Measurements from ENCODE around the gene FFAR2.
"Not testable (repeated sequence)": the region's sequence is repeated elsewhere in the genome, so short reads cannot be mapped to it uniquely, and the experiment has no call there.

Gene FFAR2

DNA sequence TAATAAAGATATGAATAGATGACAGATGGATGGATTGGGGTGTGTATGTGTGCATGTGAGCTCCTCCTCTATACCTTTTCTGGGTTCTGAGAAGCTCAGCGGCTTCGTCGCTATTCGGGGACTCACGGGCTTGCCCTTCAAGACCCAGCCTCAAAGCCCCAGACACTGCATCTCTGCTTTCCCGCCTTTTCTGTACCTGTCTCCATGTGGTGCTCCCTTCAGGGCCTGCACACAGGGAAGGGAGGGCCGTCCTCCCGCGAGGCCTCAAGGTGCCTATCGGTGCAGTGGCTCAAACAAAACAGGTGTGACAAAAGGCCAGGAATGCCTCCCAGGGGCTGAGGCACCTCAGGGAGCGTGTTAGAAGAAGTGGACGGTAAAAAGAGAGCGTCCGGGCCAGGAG, 26.0 kb downstream of the FFAR2 start:
- no peaks in the 10 kb centered on the region for H3K36me3 ChIP-seq (ENCODE audit: control insufficient read depth in 1 of 2, insufficient read depth in 2 of 2, low read length in 2 of 2)
- no peak overlapping the region for H3K4me3 ChIP-seq (ENCODE audit: low read depth in 1 of 2, low read length in 2 of 2)
- H3K4me1 ChIP-seq (ENCODE audit: control insufficient read depth in 1 of 2, insufficient read depth in 2 of 2, low read length in 2 of 2), result no peaks in the 10 kb centered on the region
- H3K27me3 ChIP-seq (ENCODE audit: low read depth, low read length), result no peaks in the 10 kb centered on the region
- no peaks in the 10 kb centered on the region for H3K9me3 ChIP-seq (ENCODE audit: control insufficient read depth in 1 of 2, low read length in 2 of 2)
- no peak overlapping the region for H3K27ac ChIP-seq (ENCODE audit: low read length)

GRCh38 chr19:35474594-35474993, 26.5 kb downstream of the FFAR2 start:
- H3K4me1 ChIP-seq (ENCODE audit: control insufficient read depth in 1 of 2, insufficient read depth in 2 of 2, low read length in 2 of 2); H3K9me3 ChIP-seq (ENCODE audit: control insufficient read depth in 1 of 2, low read length in 2 of 2); H3K36me3 ChIP-seq (ENCODE audit: control insufficient read depth in 1 of 2, insufficient read depth in 2 of 2, low read length in 2 of 2); H3K27ac ChIP-seq (ENCODE audit: low read length); H3K4me3 ChIP-seq (ENCODE audit: low read depth in 1 of 2, low read length in 2 of 2); H3K27me3 ChIP-seq (ENCODE audit: low read depth, low read length): not testable (repeated sequence)

- no peaks in the 10 kb centered on the region for H3K36me3 ChIP-seq (ENCODE audit: control insufficient read depth in 1 of 2, insufficient read depth in 2 of 2, low read length in 2 of 2)
- H3K27ac ChIP-seq (ENCODE audit: low read length), result no peak overlapping the region
- H3K27me3 ChIP-seq (ENCODE audit: low read depth, low read length), result no peaks in the 10 kb centered on the region
- no peaks in the 10 kb centered on the region for H3K9me3 ChIP-seq (ENCODE audit: control insufficient read depth in 1 of 2, low read length in 2 of 2)
- no peak overlapping the region for H3K4me3 ChIP-seq (ENCODE audit: low read depth in 1 of 2, low read length in 2 of 2)
- no peaks in the 10 kb centered on the region for H3K4me1 ChIP-seq (ENCODE audit: control insufficient read depth in 1 of 2, insufficient read depth in 2 of 2, low read length in 2 of 2)
Observed at GRCh38 chr19:35476149-35476548, 28.1 kb downstream of the FFAR2 start.

GRCh38 chr19:35478794-35479677, 31.0 kb downstream of the FFAR2 start:
- H3K27ac ChIP-seq (ENCODE audit: low read length), result no peak overlapping the region
- no peaks in the 10 kb centered on the region for H3K9me3 ChIP-seq (ENCODE audit: control insufficient read depth in 1 of 2, low read length in 2 of 2)
- no peaks in the 10 kb centered on the region for H3K27me3 ChIP-seq (ENCODE audit: low read depth, low read length)
- H3K36me3 ChIP-seq (ENCODE audit: control insufficient read depth in 1 of 2, insufficient read depth in 2 of 2, low read length in 2 of 2), result no peaks in the 10 kb centered on the region
- no peaks in the 10 kb centered on the region for H3K4me1 ChIP-seq (ENCODE audit: control insufficient read depth in 1 of 2, insufficient read depth in 2 of 2, low read length in 2 of 2)
- no peak overlapping the region for H3K4me3 ChIP-seq (ENCODE audit: low read depth in 1 of 2, low read length in 2 of 2)

GRCh38 chr19:35483089-35483488, 35.0 kb downstream of the FFAR2 start:
- no peaks in the 10 kb centered on the region for H3K9me3 ChIP-seq (ENCODE audit: control insufficient read depth in 1 of 2, low read length in 2 of 2)
- no peak overlapping the region for H3K4me3 ChIP-seq (ENCODE audit: low read depth in 1 of 2, low read length in 2 of 2)
- no peak overlapping the region for H3K27ac ChIP-seq (ENCODE audit: low read length)
- H3K27me3 ChIP-seq (ENCODE audit: low read depth, low read length), result no peaks in the 10 kb centered on the region
- H3K4me1 ChIP-seq (ENCODE audit: control insufficient read depth in 1 of 2, insufficient read depth in 2 of 2, low read length in 2 of 2), result no peaks in the 10 kb centered on the region
- H3K36me3 ChIP-seq (ENCODE audit: control insufficient read depth in 1 of 2, insufficient read depth in 2 of 2, low read length in 2 of 2), result no peaks in the 10 kb centered on the region

- no peak overlapping the region for H3K4me3 ChIP-seq (ENCODE audit: low read depth in 1 of 2, low read length in 2 of 2)
- no peaks in the 10 kb centered on the region for H3K9me3 ChIP-seq (ENCODE audit: control insufficient read depth in 1 of 2, low read length in 2 of 2)
- no peaks in the 10 kb centered on the region for H3K4me1 ChIP-seq (ENCODE audit: control insufficient read depth in 1 of 2, insufficient read depth in 2 of 2, low read length in 2 of 2)
- no peaks in the 10 kb centered on the region for H3K27me3 ChIP-seq (ENCODE audit: low read depth, low read length)
- no peak overlapping the region for H3K27ac ChIP-seq (ENCODE audit: low read length)
- H3K36me3 ChIP-seq (ENCODE audit: control insufficient read depth in 1 of 2, insufficient read depth in 2 of 2, low read length in 2 of 2), result no peaks in the 10 kb centered on the region
Observed at GRCh38 chr19:35484252-35485036, 36.4 kb downstream of the FFAR2 start.

DNA sequence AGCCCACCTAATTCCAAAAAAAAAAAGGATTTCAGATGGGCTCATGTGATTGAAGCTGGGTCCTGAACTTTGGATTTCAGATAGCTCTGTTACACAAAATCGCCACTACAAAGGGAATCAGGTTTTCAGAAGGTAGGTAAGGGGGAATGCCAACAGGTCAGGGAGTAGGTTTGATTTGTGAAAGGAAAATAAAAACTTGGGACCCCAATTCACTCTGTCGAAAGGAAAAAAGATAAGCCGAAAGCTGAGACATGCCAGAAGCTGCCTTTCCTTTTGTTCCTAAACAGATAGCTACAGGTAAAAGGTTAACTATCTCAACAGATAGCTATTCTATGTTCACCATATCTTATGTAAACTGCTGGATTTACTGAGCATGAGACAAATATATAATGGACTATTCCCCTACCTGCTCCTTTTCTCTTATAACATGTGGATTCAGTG, 38.2 kb downstream of the FFAR2 start:
- Histone ChIP-seq H3K27ac (ENCODE audit: low read length) (no peak overlapping the region), H3K36me3 (ENCODE audit: control insufficient read depth in 1 of 2, insufficient read depth in 2 of 2, low read length in 2 of 2) (no peaks in the 10 kb centered on the region), H3K27me3 (ENCODE audit: low read depth, low read length) (no peaks in the 10 kb centered on the region), H3K4me1 (ENCODE audit: control insufficient read depth in 1 of 2, insufficient read depth in 2 of 2, low read length in 2 of 2) (no peaks in the 10 kb centered on the region), H3K4me3 (ENCODE audit: low read depth in 1 of 2, low read length in 2 of 2) (no peak overlapping the region), H3K9me3 (ENCODE audit: control insufficient read depth in 1 of 2, low read length in 2 of 2) (no peaks in the 10 kb centered on the region)

DNA sequence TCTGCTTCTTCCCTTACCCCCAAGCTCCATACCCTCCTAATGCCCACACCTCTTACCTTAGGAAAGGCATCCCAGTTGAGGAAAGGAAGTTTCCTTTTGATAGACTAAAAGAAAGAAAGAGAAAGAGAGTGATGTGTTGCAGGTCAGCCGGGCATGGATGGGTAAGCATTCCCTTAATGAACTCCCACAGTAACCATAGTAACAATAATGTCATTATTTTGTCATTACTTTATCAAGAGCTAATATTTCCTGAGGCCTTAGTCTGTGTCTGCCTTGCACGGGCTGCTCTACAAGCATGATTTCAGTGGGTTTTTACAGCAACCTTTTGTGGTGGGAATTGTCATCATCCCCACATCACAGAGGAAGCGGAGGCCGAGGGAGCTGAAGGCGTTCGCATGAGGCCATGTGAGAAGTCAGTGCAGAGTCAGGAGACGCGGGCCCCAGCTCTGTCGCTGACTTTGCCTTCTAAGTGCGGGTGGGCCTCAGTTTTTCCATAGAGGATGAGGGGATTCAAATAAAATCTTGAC, 39.7 kb downstream of the FFAR2 start:
- Histone ChIP-seq H3K4me1 (ENCODE audit: control insufficient read depth in 1 of 2, insufficient read depth in 2 of 2, low read length in 2 of 2) (no peaks in the 10 kb centered on the region), H3K36me3 (ENCODE audit: control insufficient read depth in 1 of 2, insufficient read depth in 2 of 2, low read length in 2 of 2) (no peaks in the 10 kb centered on the region), H3K4me3 (ENCODE audit: low read depth in 1 of 2, low read length in 2 of 2) (no peak overlapping the region), H3K27ac (ENCODE audit: low read length) (no peak overlapping the region), H3K27me3 (ENCODE audit: low read depth, low read length) (no peaks in the 10 kb centered on the region), H3K9me3 (ENCODE audit: control insufficient read depth in 1 of 2, low read length in 2 of 2) (no peaks in the 10 kb centered on the region)

GRCh38 chr19:35488677-35489076, 40.6 kb downstream of the FFAR2 start:
- Histone ChIP-seq H3K9me3 (ENCODE audit: control insufficient read depth in 1 of 2, low read length in 2 of 2) (no peaks in the 10 kb centered on the region), H3K27ac (ENCODE audit: low read length) (no peak overlapping the region), H3K4me1 (ENCODE audit: control insufficient read depth in 1 of 2, insufficient read depth in 2 of 2, low read length in 2 of 2) (no peaks in the 10 kb centered on the region), H3K4me3 (ENCODE audit: low read depth in 1 of 2, low read length in 2 of 2) (no peak overlapping the region), H3K36me3 (ENCODE audit: control insufficient read depth in 1 of 2, insufficient read depth in 2 of 2, low read length in 2 of 2) (no peaks in the 10 kb centered on the region), H3K27me3 (ENCODE audit: low read depth, low read length) (no peaks in the 10 kb centered on the region)

- Histone ChIP-seq H3K4me1 (ENCODE audit: control insufficient read depth in 1 of 2, insufficient read depth in 2 of 2, low read length in 2 of 2) (no peaks in the 10 kb centered on the region), H3K4me3 (ENCODE audit: low read depth in 1 of 2, low read length in 2 of 2) (no peak within 1 kb of the TSS), H3K36me3 (ENCODE audit: control insufficient read depth in 1 of 2, insufficient read depth in 2 of 2, low read length in 2 of 2) (no peaks in the 10 kb centered on the region), H3K27ac (ENCODE audit: low read length) (no peak within 1 kb of the TSS), H3K27me3 (ENCODE audit: low read depth, low read length) (no peaks in the 10 kb centered on the region), H3K9me3 (ENCODE audit: control insufficient read depth in 1 of 2, low read length in 2 of 2) (no peaks in the 10 kb centered on the region)
Observed at GRCh38 chr19:35490364-35490763, 42.3 kb downstream of the FFAR2 start, which contains the start of gene KRTDAP. Gene KRTDAP, minus strand, starts transcription at chr19:35490464. Its CDS starts 22 bp downstream, at chr19:35490442.

DNA sequence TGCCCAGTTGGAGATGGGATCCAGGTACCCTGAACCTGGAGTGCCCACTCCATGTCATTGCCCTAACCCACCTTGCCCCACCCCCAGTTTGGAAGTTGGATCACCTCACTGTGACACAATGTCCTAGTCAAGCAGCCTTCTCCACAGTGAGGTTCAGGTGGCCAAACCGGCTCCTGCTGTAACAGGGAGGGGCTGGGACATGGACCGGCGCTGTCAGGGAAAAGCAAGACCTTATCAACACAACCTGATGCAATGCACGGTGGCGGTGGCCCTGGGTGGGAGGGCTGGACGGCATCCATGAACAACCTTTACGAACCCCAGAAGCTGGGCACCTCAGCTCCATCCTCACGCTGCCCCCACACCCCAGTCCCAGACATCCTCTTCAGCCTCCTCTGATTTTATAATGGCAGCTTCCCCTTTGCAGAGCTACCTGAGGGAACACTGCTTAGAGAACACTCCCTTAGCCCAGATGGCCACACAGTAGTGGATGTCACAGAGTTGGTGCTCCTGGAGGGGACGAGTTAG, 43.8 kb downstream of the FFAR2 start:
- H3K27me3 ChIP-seq (ENCODE audit: low read depth, low read length), result no peaks in the 10 kb centered on the region
- no peak overlapping the region for H3K27ac ChIP-seq (ENCODE audit: low read length)
- no peak overlapping the region for H3K4me3 ChIP-seq (ENCODE audit: low read depth in 1 of 2, low read length in 2 of 2)
- H3K4me1 ChIP-seq (ENCODE audit: control insufficient read depth in 1 of 2, insufficient read depth in 2 of 2, low read length in 2 of 2), result no peaks in the 10 kb centered on the region
- no peaks in the 10 kb centered on the region for H3K9me3 ChIP-seq (ENCODE audit: control insufficient read depth in 1 of 2, low read length in 2 of 2)
- H3K36me3 ChIP-seq (ENCODE audit: control insufficient read depth in 1 of 2, insufficient read depth in 2 of 2, low read length in 2 of 2), result no peaks in the 10 kb centered on the region
